Activated CD8-positive, alpha-beta T cell treated with anti-CD3 and anti-CD28 coated beads for 36 hours (primary cell): ENCODE results near the gene MREG. TPM values are rescaled to one million over a fixed set of nuclear protein-coding genes. Genes with fewer than 3 reads are reported as not detected.
"Not testable (repeated sequence)": the region's sequence is repeated elsewhere in the genome, so short reads cannot be mapped to it uniquely, and the experiment has no call there.

Source experiments
- ATAC-seq: fragments of 200-7000 bp; cut with Tn5 transposase; one replicate; pipeline ENCODE4 v1.10.0; 2021; ENCODE audit warnings: mild to moderate bottlenecking, moderate library complexity
- CTCF ChIA-PET: fragments of 350-600 bp; sonication (Branson Sonifier 250); formaldehyde crosslinking; loops from one replicate; lab custom pipeline; 2021; ENCODE audit warnings: antibody characterized with exemption; lab: Charles Lee
- POLR2A ChIA-PET: fragments of 350-600 bp; sonication (Branson Sonifier 250); formaldehyde crosslinking; loops from one replicate; lab custom pipeline; 2021; ENCODE audit warnings: antibody characterized with exemption; lab: Charles Lee
- DNase-seq: peaks from one replicate; pipeline ENCODE4 v3.0.0-alpha.2; 2020
- H3K27ac Mint-ChIP-seq: one replicate; pipeline ENCODE4 v1.8.0; 2021; ENCODE audit warnings: mild to moderate bottlenecking, mixed read lengths
- H3K27me3 Mint-ChIP-seq: one replicate; pipeline ENCODE4 v1.8.0; 2021; ENCODE audit warnings: mixed read lengths
- H3K36me3 Mint-ChIP-seq: one replicate; pipeline ENCODE4 v1.8.0; 2021; ENCODE audit warnings: low read depth, mixed read lengths
- H3K4me1 Mint-ChIP-seq: one replicate; pipeline ENCODE4 v1.8.0; 2021; ENCODE audit warnings: low read depth, mixed read lengths
- H3K4me3 Mint-ChIP-seq: one replicate; pipeline ENCODE4 v1.8.0; 2021; ENCODE audit warnings: mild to moderate bottlenecking, moderate library complexity, mixed read lengths
- H3K9me3 Mint-ChIP-seq: one replicate; pipeline ENCODE4 v1.8.0; 2021; ENCODE audit warnings: mixed read lengths
- CTCF ChIP-seq: fragments of 200-600 bp; IDR thresholded peaks from one replicate; pipeline ENCODE4 v1.8.0; 2022; ENCODE audit warnings: antibody characterized with exemption, mild to moderate bottlenecking
- intact Hi-C: fragments of 100-400 bp; cut with micrococcal nuclease; formaldehyde crosslinking; loops from one replicate; pipeline ENCODE4 v1.10.0; 2022
- total RNA-seq, 2 experiments: library from RNA; stranded (reverse); gene quantifications; one replicate each; pipeline ENCODE4 v1.2.3, GENCODE V29; 2021

Gene MREG
- total RNA-seq, 2 experiments from 2014 or later: 8.0 to 10.9 TPM

- no peaks in the 10 kb centered on the region for H3K9me3 Mint-ChIP-seq
- ChIA-PET CTCF (interaction anchor here (0.6 to 4.0 kb wide), 40 partner anchors 9 to 618 kb away, joined by 3 to 37 read pairs (median 4); partner anchors contain the start of gene ATIC), POLR2A (no interaction called here)
- no peak overlapping the region for H3K4me3 Mint-ChIP-seq
- intact Hi-C loops: loop anchor here (5.0 kb wide), 1 partner anchor 473 kb away; no protein-coding TSS in a partner anchor
- no peaks in the 10 kb centered on the region for H3K27me3 Mint-ChIP-seq
- ATAC-seq (no peak), DNase-seq (no peak)
- peaks cover 9% of the 10 kb centered on the region for H3K4me1 Mint-ChIP-seq
- no peaks in the 10 kb centered on the region for H3K36me3 Mint-ChIP-seq
- no peak for TF ChIP-seq CTCF
- no peak overlapping the region for H3K27ac Mint-ChIP-seq
These were observed 82.7 kb downstream of the MREG start for GRCh38 chr2:215930505-215931253.

- Mint-ChIP-seq H3K4me1 (peaks cover 9% of the 10 kb centered on the region), H3K36me3 (no peaks in the 10 kb centered on the region), H3K27ac (no peak overlapping the region), H3K9me3 (no peaks in the 10 kb centered on the region), H3K27me3 (no peaks in the 10 kb centered on the region), H3K4me3 (no peak overlapping the region)
- intact Hi-C loops: loop anchor here (5.0 kb wide), 1 partner anchor 472 kb away; no protein-coding TSS in a partner anchor
- peak; percentile 71 for ATAC-seq
- ChIA-PET CTCF (interaction anchor here (1.1 to 4.0 kb wide), 8 partner anchors 9 to 468 kb away, joined by 3 to 37 read pairs (median 4); no protein-coding TSS in a partner anchor), POLR2A (no interaction called here)
- TF ChIP-seq CTCF: no peak
- DNase-seq: peak; percentile 3
These were observed 83.6 kb downstream of the MREG start for GRCh38 chr2:215929602-215930335.

- CTCF ChIA-PET: interaction anchor here (0.7 to 1.1 kb wide), 3 partner anchors 95 to 225 kb away, joined by 3 read pairs; no protein-coding TSS in a partner anchor
- Mint-ChIP-seq H3K27me3 (no peaks in the 10 kb centered on the region), H3K27ac (no peak overlapping the region), H3K4me3 (no peak overlapping the region), H3K9me3 (no peaks in the 10 kb centered on the region), H3K36me3 (no peaks in the 10 kb centered on the region), H3K4me1 (peaks cover 9% of the 10 kb centered on the region)
- no peak for ATAC-seq
- no peak for DNase-seq
- intact Hi-C loops: no loop called here
- POLR2A ChIA-PET: no interaction called here
- TF ChIP-seq CTCF: no peak
These were observed 85.3 kb downstream of the MREG start for GRCh38 chr2:215928086-215928485.

GRCh38 chr2:215926992-215927391, 86.4 kb downstream of the MREG start:
- H3K4me3 Mint-ChIP-seq, intact Hi-C loops, H3K9me3 Mint-ChIP-seq, H3K27me3 Mint-ChIP-seq, CTCF ChIA-PET, POLR2A ChIA-PET, ATAC-seq, DNase-seq, H3K4me1 Mint-ChIP-seq, H3K27ac Mint-ChIP-seq, H3K36me3 Mint-ChIP-seq: not testable (repeated sequence)

GRCh38 chr2:215921895-215922294, 91.5 kb downstream of the MREG start:
- H3K4me1 Mint-ChIP-seq: peaks cover 2% of the 10 kb centered on the region
- H3K27ac Mint-ChIP-seq: no peak overlapping the region
- CTCF ChIA-PET: interaction anchor here (4.8 kb wide), 1 partner anchor 9 kb away, joined by 37 read pairs; no protein-coding TSS in a partner anchor
- no peaks in the 10 kb centered on the region for H3K9me3 Mint-ChIP-seq
- H3K36me3 Mint-ChIP-seq: no peaks in the 10 kb centered on the region
- DNase-seq (peak; percentile 7), ATAC-seq (no peak)
- POLR2A ChIA-PET: no interaction called here
- H3K4me3 Mint-ChIP-seq: no peak overlapping the region
- H3K27me3 Mint-ChIP-seq: peaks cover 1% of the 10 kb centered on the region
- intact Hi-C loops: no loop called here
- TF ChIP-seq CTCF: no peak
